Panc1 (cell line): ENCODE data around the gene IRGC. TPM values are rescaled to one million over a fixed set of nuclear protein-coding genes. Genes with fewer than 3 reads are reported as not detected.

ENCODE experiments used
- ATAC-seq: fragments of 200-7000 bp; cut with Tn5 transposase; 2 replicates; pipeline ENCODE4 v1.9.1; 2020; ENCODE audit warnings: mild to moderate bottlenecking, moderate library complexity
- BruUV-seq: library from RNA; stranded (reverse); fragments of 400-500 nt; replicated peaks from 2 replicates; lab custom pipeline; 2021; lab: Mats Ljungman, UMichigan
- CTCF ChIA-PET: fragments of 300-600 bp; sonication (Branson Sonifier 250); formaldehyde crosslinking; loops from one replicate; lab custom pipeline; 2022; ENCODE audit warnings: antibody characterized with exemption; lab: Charles Lee
- POLR2A ChIA-PET: fragments of 300-600 bp; sonication (Branson Sonifier 250); formaldehyde crosslinking; loops from one replicate; lab custom pipeline; 2022; ENCODE audit warnings: antibody characterized with exemption; lab: Charles Lee
- DNase-seq: peaks from one replicate; pipeline ENCODE4 v3.0.0-alpha.2; 2010; ENCODE audit warnings: low read depth, low spot score
- H3K27ac ChIP-seq: 2 replicates; pipeline ENCODE4 v1.5.1; 2011; ENCODE audit warnings: mild to moderate bottlenecking, low read length, inconsistent platforms
- H3K27me3 ChIP-seq: fragments of 200-500 bp; sonication (Bioruptor generic); 2 replicates; pipeline ENCODE4 v1.6.0; 2014; ENCODE audit warnings: low read length, inconsistent platforms; ENCODE audit not compliant: control insufficient read depth, insufficient read depth
- H3K36me3 ChIP-seq: fragments of 200-500 bp; sonication (Bioruptor generic); 2 replicates; pipeline ENCODE4 v1.5.1; 2014; ENCODE audit warnings: inconsistent platforms, mild to moderate bottlenecking, low read length, moderate library complexity; ENCODE audit not compliant: control insufficient read depth, insufficient read depth
- H3K4me1 ChIP-seq: 2 replicates; pipeline ENCODE4 v1.5.1; 2011; ENCODE audit warnings: inconsistent platforms, mild to moderate bottlenecking, low read length, moderate library complexity; ENCODE audit not compliant: control insufficient read depth, insufficient read depth
- H3K4me3 ChIP-seq, 2 experiments: 2 replicates each; pipeline ENCODE4 v1.5.1; 2011 to 2012; ENCODE audit warnings: low read depth in 2 of 2, low read length in 2 of 2, mild to moderate bottlenecking in 2 of 2, inconsistent platforms in 1 of 2, moderate library complexity in 1 of 2
- H3K9me3 ChIP-seq: fragments of 200-500 bp; sonication (Bioruptor generic); 2 replicates; pipeline ENCODE4 v1.5.1; 2014; ENCODE audit warnings: low read depth, mild to moderate bottlenecking, inconsistent platforms, low read length, moderate library complexity; ENCODE audit not compliant: control insufficient read depth, insufficient read depth
- POLR2AphosphoS5 ChIP-seq: IDR thresholded peaks from 2 replicates; pipeline ENCODE4 v1.6.1; 2012; ENCODE audit warnings: mild to moderate bottlenecking, low read depth, low read length, moderate library complexity
- SIN3A ChIP-seq: IDR thresholded peaks from 2 replicates; pipeline ENCODE4 v1.6.1; 2012; ENCODE audit warnings: low read depth, mild to moderate bottlenecking, low read length, moderate library complexity, borderline replicate concordance; ENCODE audit not compliant: insufficient read depth
- TCF7L2 ChIP-seq: IDR thresholded peaks from 2 replicates; pipeline ENCODE4 v1.6.1; 2011; ENCODE audit warnings: mild to moderate bottlenecking, low read depth, low read length, inconsistent platforms
- in situ Hi-C: cut with HindIII; loops from 2 replicates; pipeline ENCODE4 v1.10.0; 2016; ENCODE audit warnings: low sequenced_read_pairs, low pct_unique_long_range_greater_than_20kb
- intact Hi-C: fragments of 100-400 bp; cut with micrococcal nuclease; formaldehyde crosslinking; loops from one replicate; pipeline ENCODE4 v1.10.0; 2022; ENCODE audit not compliant: unreplicated experiment
- total RNA-seq: library from RNA; stranded (reverse); gene quantifications from one replicate; pipeline ENCODE4 v1.2.1, GENCODE V29; 2021; ENCODE audit not compliant: unreplicated experiment
- TF ChIP-seq, protein P1 (sequence below), 2 experiments: IDR thresholded peaks; 2 replicates each; pipeline ENCODE4 v1.6.1; 2011 to 2012; ENCODE audit warnings: low read depth in 2 of 2, control low read depth in 1 of 2, low read length in 1 of 2, mild to moderate bottlenecking in 1 of 2, moderate library complexity in 1 of 2; ENCODE audit not compliant: insufficient read depth in 1 of 2
- TF ChIP-seq, protein P2 (sequence below): fragments of 450-650 bp; IDR thresholded peaks from 2 replicates; pipeline ENCODE4 v1.5.1; 2017; ENCODE audit warnings: mild to moderate bottlenecking

IRGC gene
- total RNA-seq, 1 experiment from 2014 or later: not detected

DNA sequence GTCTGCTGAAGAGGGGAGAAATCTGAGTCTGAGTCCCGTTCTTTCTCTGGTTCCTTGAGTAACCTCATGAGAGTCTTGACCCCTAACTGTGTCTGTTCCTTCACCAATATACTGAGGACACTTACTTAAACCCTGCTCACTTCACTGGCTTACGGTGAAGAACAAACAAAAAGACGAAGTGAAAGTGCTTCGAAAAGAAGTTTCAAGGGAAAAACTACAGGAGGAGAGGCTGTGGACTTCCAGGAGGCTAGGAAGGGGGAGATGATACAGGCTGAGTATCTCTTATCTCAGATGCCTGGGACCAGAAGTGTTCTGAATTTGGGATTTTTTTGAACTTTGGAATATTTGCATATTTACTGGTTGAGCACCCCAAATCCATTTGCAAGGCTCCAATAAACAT, 32.8 kb downstream of the IRGC start:
- H3K36me3 ChIP-seq: peaks cover 11% of the 10 kb centered on the region

DNA sequence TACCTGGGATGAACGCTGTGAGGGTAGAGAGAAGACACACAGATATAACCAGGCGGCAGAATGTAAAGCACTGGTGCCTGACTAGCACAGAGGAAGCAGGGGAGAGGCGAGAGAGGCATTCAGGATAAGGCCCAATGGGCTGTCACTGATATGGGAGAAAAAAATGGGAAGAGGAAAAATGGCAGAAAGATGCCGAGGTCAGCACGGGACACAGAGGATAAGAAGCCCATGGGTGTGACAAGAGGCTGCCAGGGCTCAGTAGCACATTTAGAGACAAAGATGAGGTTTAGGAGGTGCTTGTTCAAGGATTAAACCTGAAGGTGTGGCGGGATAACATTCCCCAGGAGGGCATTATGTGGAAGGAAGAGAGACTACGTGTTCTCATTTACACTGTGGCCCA, 33.3 kb downstream of the IRGC start:
- Histone ChIP-seq H3K4me3 (no peak overlapping the region), H3K27me3 (no peaks in the 10 kb centered on the region), H3K9me3 (no peaks in the 10 kb centered on the region), H3K27ac (no peak overlapping the region), H3K36me3 (peaks cover 11% of the 10 kb centered on the region), H3K4me1 (peaks cover 6% of the 10 kb centered on the region)
- in situ Hi-C loops: no loop called here
- ChIA-PET POLR2A (no interaction called here), CTCF (no interaction called here)
- no TSS peak for BruUV-seq
- no peak for ATAC-seq
- intact Hi-C loops: no loop called here
- no peak for DNase-seq
- TF ChIP-seq, protein P1, sequence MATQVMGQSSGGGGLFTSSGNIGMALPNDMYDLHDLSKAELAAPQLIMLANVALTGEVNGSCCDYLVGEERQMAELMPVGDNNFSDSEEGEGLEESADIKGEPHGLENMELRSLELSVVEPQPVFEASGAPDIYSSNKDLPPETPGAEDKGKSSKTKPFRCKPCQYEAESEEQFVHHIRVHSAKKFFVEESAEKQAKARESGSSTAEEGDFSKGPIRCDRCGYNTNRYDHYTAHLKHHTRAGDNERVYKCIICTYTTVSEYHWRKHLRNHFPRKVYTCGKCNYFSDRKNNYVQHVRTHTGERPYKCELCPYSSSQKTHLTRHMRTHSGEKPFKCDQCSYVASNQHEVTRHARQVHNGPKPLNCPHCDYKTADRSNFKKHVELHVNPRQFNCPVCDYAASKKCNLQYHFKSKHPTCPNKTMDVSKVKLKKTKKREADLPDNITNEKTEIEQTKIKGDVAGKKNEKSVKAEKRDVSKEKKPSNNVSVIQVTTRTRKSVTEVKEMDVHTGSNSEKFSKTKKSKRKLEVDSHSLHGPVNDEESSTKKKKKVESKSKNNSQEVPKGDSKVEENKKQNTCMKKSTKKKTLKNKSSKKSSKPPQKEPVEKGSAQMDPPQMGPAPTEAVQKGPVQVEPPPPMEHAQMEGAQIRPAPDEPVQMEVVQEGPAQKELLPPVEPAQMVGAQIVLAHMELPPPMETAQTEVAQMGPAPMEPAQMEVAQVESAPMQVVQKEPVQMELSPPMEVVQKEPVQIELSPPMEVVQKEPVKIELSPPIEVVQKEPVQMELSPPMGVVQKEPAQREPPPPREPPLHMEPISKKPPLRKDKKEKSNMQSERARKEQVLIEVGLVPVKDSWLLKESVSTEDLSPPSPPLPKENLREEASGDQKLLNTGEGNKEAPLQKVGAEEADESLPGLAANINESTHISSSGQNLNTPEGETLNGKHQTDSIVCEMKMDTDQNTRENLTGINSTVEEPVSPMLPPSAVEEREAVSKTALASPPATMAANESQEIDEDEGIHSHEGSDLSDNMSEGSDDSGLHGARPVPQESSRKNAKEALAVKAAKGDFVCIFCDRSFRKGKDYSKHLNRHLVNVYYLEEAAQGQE (IDR thresholded peaks at IDR 0.05; ENCODE audit: insufficient read depth in 1 of 2, low read depth in 2 of 2, low read length in 1 of 2): no peak
- TF ChIP-seq TCF7L2 (no peak), SIN3A (no peak), POLR2AphosphoS5 (no peak)
- TF ChIP-seq, protein P2, sequence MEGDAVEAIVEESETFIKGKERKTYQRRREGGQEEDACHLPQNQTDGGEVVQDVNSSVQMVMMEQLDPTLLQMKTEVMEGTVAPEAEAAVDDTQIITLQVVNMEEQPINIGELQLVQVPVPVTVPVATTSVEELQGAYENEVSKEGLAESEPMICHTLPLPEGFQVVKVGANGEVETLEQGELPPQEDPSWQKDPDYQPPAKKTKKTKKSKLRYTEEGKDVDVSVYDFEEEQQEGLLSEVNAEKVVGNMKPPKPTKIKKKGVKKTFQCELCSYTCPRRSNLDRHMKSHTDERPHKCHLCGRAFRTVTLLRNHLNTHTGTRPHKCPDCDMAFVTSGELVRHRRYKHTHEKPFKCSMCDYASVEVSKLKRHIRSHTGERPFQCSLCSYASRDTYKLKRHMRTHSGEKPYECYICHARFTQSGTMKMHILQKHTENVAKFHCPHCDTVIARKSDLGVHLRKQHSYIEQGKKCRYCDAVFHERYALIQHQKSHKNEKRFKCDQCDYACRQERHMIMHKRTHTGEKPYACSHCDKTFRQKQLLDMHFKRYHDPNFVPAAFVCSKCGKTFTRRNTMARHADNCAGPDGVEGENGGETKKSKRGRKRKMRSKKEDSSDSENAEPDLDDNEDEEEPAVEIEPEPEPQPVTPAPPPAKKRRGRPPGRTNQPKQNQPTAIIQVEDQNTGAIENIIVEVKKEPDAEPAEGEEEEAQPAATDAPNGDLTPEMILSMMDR: no peak

More for the DNA sequence above, 32.8 kb downstream of the IRGC start:
- Histone ChIP-seq H3K4me1 (peaks cover 6% of the 10 kb centered on the region), H3K9me3 (no peaks in the 10 kb centered on the region), H3K27me3 (no peaks in the 10 kb centered on the region), H3K4me3 (no peak overlapping the region), H3K27ac (no peak overlapping the region)
- BruUV-seq: no TSS peak
- TF ChIP-seq, protein P2: no peak
- TF ChIP-seq, protein P1 (IDR thresholded peaks at IDR 0.05; ENCODE audit: insufficient read depth in 1 of 2, low read depth in 2 of 2, low read length in 1 of 2): no peak
- intact Hi-C loops (no loop called here), in situ Hi-C loops (no loop called here)
- DNase-seq: no peak
- no peak for ATAC-seq
- CTCF ChIA-PET: no interaction called here
- POLR2A ChIA-PET: no interaction called here
